ENCODE results near the gene AGAP1.

Gene AGAP1

GRCh38 chr2:235577404-235578330, 83.8 kb downstream of the AGAP1 start:
- no peak for TF ChIP-seq CTCF (conservative IDR thresholded peaks at IDR 0.05)
- H3K27ac ChIP-seq: no peak overlapping the region

GRCh38 chr2:235579128-235579527, 85.3 kb downstream of the AGAP1 start:
- no peak overlapping the region for H3K27ac ChIP-seq
- TF ChIP-seq CTCF (conservative IDR thresholded peaks at IDR 0.05): no peak

- TF ChIP-seq CTCF (conservative IDR thresholded peaks at IDR 0.05): no peak
- no peak overlapping the region for H3K27ac ChIP-seq
Observed at GRCh38 chr2:235580426-235581157, 86.7 kb downstream of the AGAP1 start.

- H3K27ac ChIP-seq: no peak overlapping the region
Observed at GRCh38 chr2:235582081-235582686, 88.3 kb downstream of the AGAP1 start.

GRCh38 chr2:235582729-235583128, 88.9 kb downstream of the AGAP1 start:
- no peak overlapping the region for H3K27ac ChIP-seq
- no peak for TF ChIP-seq CTCF (conservative IDR thresholded peaks at IDR 0.05)

More at GRCh38 chr2:235582081-235582686, 88.3 kb downstream of the AGAP1 start:
- no peak for TF ChIP-seq CTCF (conservative IDR thresholded peaks at IDR 0.05)

GRCh38 chr2:235583144-235583543, 89.3 kb downstream of the AGAP1 start:
- no peak overlapping the region for H3K27ac ChIP-seq
- TF ChIP-seq CTCF (conservative IDR thresholded peaks at IDR 0.05): no peak

Measured in VCaP (cell line).